Testis (tissue), 3 donors: ENCODE results near the gene TEAD3. TPM values are rescaled to one million over a fixed set of nuclear protein-coding genes. Genes with fewer than 3 reads are reported as not detected.

Experiments used
- DNase-seq: peaks from one replicate; pipeline ENCODE4 v3.0.0-alpha.2; 2019
- H3K27ac ChIP-seq, 2 donors: fragments of 200-600 bp; sonication (generic); one replicate each; pipeline ENCODE4 v1.5.1; 2019
- H3K27me3 ChIP-seq: fragments of 200-600 bp; sonication (generic); one replicate; pipeline ENCODE4 v1.5.1; 2019
- H3K36me3 ChIP-seq: fragments of 200-600 bp; sonication (generic); one replicate; pipeline ENCODE4 v1.5.1; 2017; ENCODE audit warnings: low read depth; ENCODE audit errors: missing control alignments
- H3K4me1 ChIP-seq: fragments of 200-600 bp; sonication (generic); one replicate; pipeline ENCODE4 v1.5.1; 2019
- H3K4me3 ChIP-seq, 2 donors: fragments of 200-600 bp; sonication (generic); one replicate each; pipeline ENCODE4 v1.5.1; 2017 to 2019
- H3K9me3 ChIP-seq: fragments of 200-600 bp; sonication (generic); one replicate; pipeline ENCODE4 v1.5.1; 2017
- CTCF ChIP-seq, 3 experiments: fragments of 450-650 bp in 2 of 3; fragments of 200-600 bp in 1 of 3; sonication (generic) in 1 of 3; IDR thresholded peaks; one replicate each; pipeline ENCODE4 v1.5.1; 2016 to 2019; ENCODE audit warnings: antibody characterized with exemption in 3 of 3, mild to moderate bottlenecking in 2 of 3, moderate library complexity in 1 of 3
- POLR2A ChIP-seq: fragments of 450-650 bp; IDR thresholded peaks from one replicate; pipeline ENCODE4 v1.6.1; 2017; ENCODE audit warnings: antibody characterized with exemption, mild to moderate bottlenecking, moderate library complexity
- WGBS, 2 donors: methylation state at CpG; one replicate each; pipeline ENCODE4 v1.1.5; 2018; 5-methylcytosine and 5-hydroxymethylcytosine counted together
- intact Hi-C: fragments of 100-400 bp; cut with DNase I; formaldehyde crosslinking; loops from one replicate; pipeline ENCODE4 v1.15.1; 2023; ENCODE audit warnings: low total_unique reads
- polyA plus RNA-seq: library from polyadenylated mRNA; stranded (reverse); fragments of 350-450 nt; fragmentation: Illumina TruSeq; extraction: RNeasy Lipid Tissue Mini Kit (QIAGEN cat#74804); gene quantifications from one replicate; pipeline ENCODE4 v1.2.3, GENCODE V29; 2014; ENCODE audit warnings: low read depth, low replicate concordance; ENCODE audit not compliant: insufficient read depth
- total RNA-seq, 2 donors: library from RNA; depleted of rRNA; stranded (reverse); fragments of >200 nt; gene quantifications; one replicate each; pipeline ENCODE4 v1.2.3, GENCODE V29; 2016

The TEAD3 gene
- total and polyA plus RNA-seq, 3 donors from 2014 or later = 10.6 to 17.8 (median 16.2) TPM

GRCh38 chr6:35487658-35488516, 9.0 kb downstream of the TEAD3 start:
- WGBS, 2 donors = 35 to 67% methylated on average over 8 to 9 of the region's 9 CpGs
- intact Hi-C loops = no loop called here
- H3K4me1 ChIP-seq = peaks cover 63% of the 10 kb centered on the region
- H3K36me3 ChIP-seq = no peaks in the 10 kb centered on the region
- H3K27me3 ChIP-seq = no peaks in the 10 kb centered on the region
- no peak overlapping the region for H3K4me3 ChIP-seq
- H3K27ac ChIP-seq = peak overlapping the region; percentile 90 to 93
- TF ChIP-seq POLR2A (no peak), CTCF (IDR thresholded peaks at IDR 0.05) (no peak)
- no peaks in the 10 kb centered on the region for H3K9me3 ChIP-seq
- no peak for DNase-seq

- Histone ChIP-seq H3K27me3 (no peaks in the 10 kb centered on the region), H3K27ac (peak overlapping the region; percentile 90 to 93), H3K4me1 (peaks cover 51% of the 10 kb centered on the region), H3K36me3 (no peaks in the 10 kb centered on the region), H3K4me3 (peak overlapping the region; percentile 18 to 52), H3K9me3 (no peaks in the 10 kb centered on the region)
- intact Hi-C loops = no loop called here
- WGBS, 2 donors = 21 to 31% methylated on average over 13 to 54 of the region's 61 CpGs
- TF ChIP-seq POLR2A = no peak
- no peak for TF ChIP-seq CTCF (IDR thresholded peaks at IDR 0.05)
- DNase-seq = peak; percentile 84
Measured at GRCh38 chr6:35486005-35486925, 10.6 kb downstream of the TEAD3 start.

- no peak for DNase-seq
- peak overlapping the region in 1 of 2 donors; percentile 52 for H3K4me3 ChIP-seq
- TF ChIP-seq POLR2A = no peak
- TF ChIP-seq CTCF (IDR thresholded peaks at IDR 0.05) = no peak
Measured at GRCh38 chr6:35485402-35485877, 11.4 kb downstream of the TEAD3 start.

GRCh38 chr6:35484921-35485392, 11.9 kb downstream of the TEAD3 start:
- WGBS, 2 donors = 71 to 81% methylated on average over 3 to 7 of the region's 7 CpGs
- intact Hi-C loops = no loop called here
- no peak for DNase-seq
- Histone ChIP-seq H3K4me1 (peaks cover 43% of the 10 kb centered on the region), H3K27ac (peak overlapping the region; percentile 90 to 93), H3K4me3 (no peak overlapping the region), H3K36me3 (no peaks in the 10 kb centered on the region), H3K9me3 (no peaks in the 10 kb centered on the region), H3K27me3 (no peaks in the 10 kb centered on the region)
- TF ChIP-seq CTCF (IDR thresholded peaks at IDR 0.05) = no peak
- TF ChIP-seq POLR2A = no peak

More at GRCh38 chr6:35485402-35485877, 11.4 kb downstream of the TEAD3 start:
- Histone ChIP-seq H3K27me3 (no peaks in the 10 kb centered on the region), H3K36me3 (no peaks in the 10 kb centered on the region), H3K4me1 (peaks cover 48% of the 10 kb centered on the region), H3K27ac (peak overlapping the region; percentile 90 to 93), H3K9me3 (no peaks in the 10 kb centered on the region)
- 31 to 34% methylated on average over 10 to 11 of the region's 11 CpGs for WGBS, 2 donors
- intact Hi-C loops = no loop called here
